ENCODE measurements around the gene PROSER2.

DNA sequence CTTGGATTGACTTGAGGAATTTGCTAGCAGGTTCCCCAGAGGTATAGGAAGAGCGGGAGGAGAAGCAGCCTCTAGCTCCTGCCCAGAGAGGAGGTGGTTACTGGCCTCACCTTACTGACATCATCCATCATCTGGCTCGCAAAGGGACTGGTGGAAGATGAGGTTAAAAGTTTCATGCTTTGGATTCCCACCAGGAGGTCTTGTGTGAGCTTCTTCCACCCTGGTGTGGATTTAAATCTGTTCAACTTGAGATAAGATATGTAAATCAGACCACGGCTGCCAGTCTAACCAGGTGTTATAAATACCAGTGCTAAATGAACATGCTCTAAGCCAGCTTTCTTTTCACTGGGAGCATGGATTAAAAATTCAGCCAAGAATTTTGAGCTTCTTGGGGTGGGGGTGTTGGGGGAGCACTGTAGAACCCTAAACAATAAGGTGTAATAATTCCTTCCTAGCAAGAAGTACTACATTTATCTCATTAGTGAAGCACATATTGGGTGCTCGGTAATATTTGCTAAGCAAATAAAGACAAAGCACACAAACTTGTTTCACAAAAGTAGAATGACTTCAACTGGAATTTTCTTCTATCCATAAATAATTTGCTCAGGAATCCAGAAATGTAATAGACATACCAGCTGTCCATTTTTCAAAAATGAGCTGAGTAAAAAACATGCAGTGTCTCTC lies 7.8 kb downstream of the PROSER2 start:
- TF ChIP-seq POLR2A (IDR thresholded peaks at IDR 0.05) (no peak), POLR2AphosphoS5 (IDR thresholded peaks at IDR 0.05) (no peak)
- TF ChIP-seq, protein P1, sequence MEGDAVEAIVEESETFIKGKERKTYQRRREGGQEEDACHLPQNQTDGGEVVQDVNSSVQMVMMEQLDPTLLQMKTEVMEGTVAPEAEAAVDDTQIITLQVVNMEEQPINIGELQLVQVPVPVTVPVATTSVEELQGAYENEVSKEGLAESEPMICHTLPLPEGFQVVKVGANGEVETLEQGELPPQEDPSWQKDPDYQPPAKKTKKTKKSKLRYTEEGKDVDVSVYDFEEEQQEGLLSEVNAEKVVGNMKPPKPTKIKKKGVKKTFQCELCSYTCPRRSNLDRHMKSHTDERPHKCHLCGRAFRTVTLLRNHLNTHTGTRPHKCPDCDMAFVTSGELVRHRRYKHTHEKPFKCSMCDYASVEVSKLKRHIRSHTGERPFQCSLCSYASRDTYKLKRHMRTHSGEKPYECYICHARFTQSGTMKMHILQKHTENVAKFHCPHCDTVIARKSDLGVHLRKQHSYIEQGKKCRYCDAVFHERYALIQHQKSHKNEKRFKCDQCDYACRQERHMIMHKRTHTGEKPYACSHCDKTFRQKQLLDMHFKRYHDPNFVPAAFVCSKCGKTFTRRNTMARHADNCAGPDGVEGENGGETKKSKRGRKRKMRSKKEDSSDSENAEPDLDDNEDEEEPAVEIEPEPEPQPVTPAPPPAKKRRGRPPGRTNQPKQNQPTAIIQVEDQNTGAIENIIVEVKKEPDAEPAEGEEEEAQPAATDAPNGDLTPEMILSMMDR (IDR thresholded peaks at IDR 0.05 in 8 of 11, conservative IDR thresholded peaks at IDR 0.05 in 3 of 11): no peak

Data from spleen (tissue), 7 donors.